GM12878 (cell line): ENCODE results near the gene ARHGAP6. TPM values are rescaled to one million over a fixed set of nuclear protein-coding genes. Genes with fewer than 3 reads are reported as not detected.
A peak's percentile ranks its signal among the peaks of the same experiment; 100 is the strongest.

Experiments used
- ATAC-seq: fragments of 200-7000 bp; cut with Tn5 transposase; 3 replicates; pipeline ENCODE4 v1.9.1; 2020; ENCODE audit warnings: mild to moderate bottlenecking, moderate library complexity
- BruUV-seq: library from RNA; stranded (reverse); fragments of 400-500 nt; replicated peaks from 2 replicates; lab custom pipeline; 2021; lab: Mats Ljungman, UMichigan
- CTCF ChIA-PET: fragments of 300-600 bp; sonication (Branson Sonifier 250); formaldehyde crosslinking; extraction: SDS; loops from one replicate; lab custom pipeline; 2021; ENCODE audit warnings: inconsistent platforms; lab: Yijun Ruan, JAX
- POLR2A ChIA-PET: fragments of 350-600 bp; formaldehyde crosslinking; extraction: SDS; loops from one replicate; lab custom pipeline; 2021; ENCODE audit warnings: inconsistent platforms; lab: Charles Lee
- RAD21 ChIA-PET: fragments of 300-600 bp; sonication (Branson Sonifier 250); formaldehyde crosslinking; loops from one replicate; lab custom pipeline; 2023; ENCODE audit warnings: antibody characterized with exemption; ENCODE audit not compliant: unreplicated experiment; lab: Charles Lee
- SMC1A ChIA-PET: fragments of 300-600 bp; sonication (Branson Sonifier 250); formaldehyde crosslinking; loops from one replicate; lab custom pipeline; 2023; ENCODE audit not compliant: unreplicated experiment, uncharacterized antibody; lab: Charles Lee
- DNase-seq: peaks from one replicate; pipeline ENCODE4 v3.0.0-alpha.2; 2011; ENCODE audit warnings: low read depth, low spot score
- FAIRE-seq: peaks from 3 replicates; lab custom pipeline; 2011; peaks lifted over from hg19 to GRCh38; lab: Jason Lieb, UNC
- H2AFZ ChIP-seq: 2 replicates; pipeline ENCODE4 v1.6.0; 2011; ENCODE audit warnings: low read depth, low read length, control low read depth; ENCODE audit not compliant: control insufficient read depth
- H3K27ac ChIP-seq: 2 replicates; pipeline ENCODE4 v1.5.1; 2011; ENCODE audit warnings: control low read depth; ENCODE audit not compliant: control insufficient read depth, insufficient read depth
- H3K27me3 ChIP-seq, 2 experiments: replicated peaks in 1 of 2; 2 replicates each; pipeline versions ENCODE4 v1.6.0 to v1.6.1; 2011; ENCODE audit warnings: low read length in 1 of 2; ENCODE audit not compliant: control insufficient read depth in 2 of 2, insufficient read depth in 2 of 2
- H3K36me3 ChIP-seq, 2 experiments: 2 replicates each; pipeline ENCODE4 v1.5.1; 2011; ENCODE audit warnings: low read length in 1 of 2; ENCODE audit not compliant: control insufficient read depth in 2 of 2, insufficient read depth in 2 of 2
- H3K4me1 ChIP-seq: 2 replicates; pipeline ENCODE4 v1.6.1; 2011; ENCODE audit warnings: mild to moderate bottlenecking, low read length, moderate library complexity, mixed read lengths; ENCODE audit not compliant: control insufficient read depth, insufficient read depth
- H3K4me2 ChIP-seq: 2 replicates; pipeline ENCODE4 v1.6.0; 2011; ENCODE audit warnings: control low read depth; ENCODE audit not compliant: control insufficient read depth, insufficient read depth
- H3K4me3 ChIP-seq: fragments of 200-600 bp; sonication (generic); 2 replicates; pipeline ENCODE4 v1.5.1; 2016
- H3K79me2 ChIP-seq: 2 replicates; pipeline ENCODE4 v1.6.0; 2011; ENCODE audit warnings: low read length; ENCODE audit not compliant: control insufficient read depth, insufficient read depth
- H3K9ac ChIP-seq: 2 replicates; pipeline ENCODE4 v1.8.0; 2011; ENCODE audit warnings: low read length, control low read depth, mixed read lengths; ENCODE audit not compliant: control insufficient read depth, insufficient read depth
- H3K9me3 ChIP-seq: replicated peaks from 3 replicates; pipeline ENCODE4 v1.5.1; 2011; ENCODE audit warnings: mild to moderate bottlenecking, low read length; ENCODE audit not compliant: control insufficient read depth, insufficient read depth
- H4K20me1 ChIP-seq: 2 replicates; pipeline ENCODE4 v1.6.0; 2011; ENCODE audit not compliant: control insufficient read depth, insufficient read depth
- CBX5 ChIP-seq: sonication (generic); IDR thresholded peaks from 2 replicates; pipeline ENCODE4 v1.6.1; 2016; ENCODE audit warnings: low read depth, moderate library complexity, mild to moderate bottlenecking, inconsistent platforms
- CHD4 ChIP-seq: fragments of 200-600 bp; sonication (generic); IDR thresholded peaks from 2 replicates; pipeline ENCODE4 v1.6.1; 2016; ENCODE audit warnings: mild to moderate bottlenecking
- CREM ChIP-seq: IDR thresholded peaks from 2 replicates; pipeline ENCODE4 v1.6.1; 2014; ENCODE audit warnings: antibody characterized with exemption, low read depth
- EZH2 ChIP-seq: IDR thresholded peaks from 2 replicates; pipeline ENCODE4 v1.6.1; 2012; ENCODE audit warnings: low read depth, mild to moderate bottlenecking, control low read depth, inconsistent platforms, low read length, borderline replicate concordance; ENCODE audit not compliant: control insufficient read depth
- FOS ChIP-seq: IDR thresholded peaks from 3 replicates; pipeline ENCODE4 v1.6.1; 2011; ENCODE audit warnings: borderline replicate concordance; ENCODE audit not compliant: insufficient read length; ENCODE audit errors: extremely low read depth
- HDGF ChIP-seq: fragments of 450-650 bp; IDR thresholded peaks from 2 replicates; pipeline ENCODE4 v1.6.1; 2016; ENCODE audit warnings: antibody characterized with exemption
- IRF5 ChIP-seq: fragments of 450-650 bp; IDR thresholded peaks from 2 replicates; pipeline ENCODE4 v1.6.1; 2017; ENCODE audit warnings: borderline replicate concordance
- JUNB ChIP-seq: IDR thresholded peaks from 2 replicates; pipeline ENCODE4 v1.6.1; 2016; ENCODE audit warnings: antibody characterized with exemption, mild to moderate bottlenecking
- JUND ChIP-seq: IDR thresholded peaks from 2 replicates; pipeline ENCODE4 v1.6.1; 2012; ENCODE audit warnings: low read depth, mild to moderate bottlenecking, low read length, improper control_type of control experiment, moderate library complexity
- POLR2AphosphoS2 ChIP-seq: IDR thresholded peaks from 2 replicates; pipeline ENCODE4 v1.6.1; 2011; ENCODE audit warnings: low read depth, mild to moderate bottlenecking, low read length, improper control_type of control experiment, moderate library complexity
- RCOR1 ChIP-seq: conservative IDR thresholded peaks from 2 replicates; pipeline ENCODE4 v1.6.1; 2012; ENCODE audit warnings: low read depth, low read length, improper control_type of control experiment
- SMAD1 ChIP-seq: fragments of 450-650 bp; IDR thresholded peaks from 2 replicates; pipeline ENCODE4 v1.6.1; 2018; ENCODE audit warnings: mild to moderate bottlenecking, low read depth; ENCODE audit not compliant: partially characterized antibody
- SMAD5 ChIP-seq: IDR thresholded peaks from 2 replicates; pipeline ENCODE4 v1.6.1; 2016; ENCODE audit warnings: antibody characterized with exemption, low read depth
- SUPT20H ChIP-seq: IDR thresholded peaks from 2 replicates; pipeline ENCODE4 v1.6.1; 2011; ENCODE audit warnings: low read depth, mild to moderate bottlenecking, low read length, moderate library complexity, borderline replicate concordance; ENCODE audit not compliant: control insufficient read depth
- TCF7 ChIP-seq: IDR thresholded peaks from 2 replicates; pipeline ENCODE4 v1.6.1; 2014; ENCODE audit warnings: antibody characterized with exemption, borderline replicate concordance
- ZNF24 ChIP-seq: fragments of 450-650 bp; IDR thresholded peaks from 2 replicates; pipeline ENCODE4 v1.6.1; 2017; ENCODE audit warnings: antibody characterized with exemption, mild to moderate bottlenecking
- WGBS: methylation state at CpG from one replicate; pipeline ENCODE4 v1.1.6; 2016; ENCODE audit warnings: low lambda C conversion rate; ENCODE audit not compliant: insufficient replicate concordance, insufficient coverage; ENCODE audit errors: missing lambda C conversion rate; 5-methylcytosine and 5-hydroxymethylcytosine counted together
- in situ Hi-C: fragments of 300-500 bp; cut with MboI; formaldehyde crosslinking; loops from 9 replicates; pipeline ENCODE4 v1.14.3; 2018; ENCODE audit warnings: mixed read lengths
- intact Hi-C: fragments of 100-400 bp; cut with micrococcal nuclease; formaldehyde crosslinking; loops from one replicate; pipeline ENCODE4 v1.14.2; 2022; ENCODE audit not compliant: unreplicated experiment
- polyA plus RNA-seq, 11 experiments: library from polyadenylated mRNA; depleted of rRNA in 4 of 11; unstranded in 6 of 11; stranded (reverse) in 5 of 11; fragments of >200 nt; fragmentation: Nextera tagmentation in 4 of 11; fragmentation: Illumina TruSeq in 1 of 11; extraction: Ambion mirVana in 4 of 11; extraction: Trizol in 1 of 11; gene quantifications; 1 replicate in 1 of 11; 2 replicates in 10 of 11; pipeline versions ENCODE4 v1.2.1 to v1.2.3, GENCODE V29; 2011 to 2016; ENCODE audit warnings: inconsistent platforms in 2 of 11, missing spikeins in 2 of 11, low read depth in 1 of 11
- total RNA-seq, 4 experiments: library from RNA; depleted of rRNA in 3 of 4; stranded (reverse); fragments of >200 nt in 3 of 4; fragmentation: Illumina TruSeq in 1 of 4; extraction: Trizol in 1 of 4; gene quantifications; 2 replicates each; pipeline versions ENCODE4 v1.2.1 to v1.2.3, GENCODE V29; 2013 to 2021
- TF ChIP-seq, protein P1 (sequence below): IDR thresholded peaks from 2 replicates; pipeline ENCODE4 v1.6.1; 2012; ENCODE audit warnings: low read length, inconsistent platforms

ARHGAP6 gene
- total and polyA plus RNA-seq, 10 of the 15 experiments (the other 5 are each of a cell fraction or from before 2014, with no cell fraction given), result 0.20 to 1.8 (median 0.76) TPM

DNA sequence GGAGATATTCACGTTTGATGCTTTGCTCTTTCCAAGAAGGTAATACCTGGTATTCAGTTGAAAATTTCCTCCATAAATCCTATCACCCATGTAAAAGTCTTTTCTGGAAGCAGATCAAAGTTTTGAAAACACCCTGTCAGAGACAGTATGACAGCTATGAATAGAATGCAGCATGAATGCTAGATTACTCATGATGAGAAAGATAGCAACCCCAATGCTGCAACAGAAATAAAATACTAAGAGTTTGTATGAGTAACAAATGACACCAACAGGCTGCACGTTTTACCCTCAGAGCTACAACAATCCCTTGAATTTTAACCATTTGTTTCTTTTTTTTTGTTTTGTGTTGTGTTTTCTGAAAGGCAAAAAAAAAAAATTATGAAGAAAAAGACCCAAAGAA lies 108.6 kb downstream of the ARHGAP6 start:
- H3K4me3 ChIP-seq, result no peak overlapping the region
- H3K27me3 ChIP-seq, result no peaks in the 10 kb centered on the region
- no peak for TF ChIP-seq TCF7
- no peak for TF ChIP-seq JUND
- TF ChIP-seq SMAD5, result no peak
- TF ChIP-seq FOS, result no peak
- H3K9me3 ChIP-seq, result no peaks in the 10 kb centered on the region
- WGBS, result 8% methylated on average over 2 of the region's 2 CpGs
- FAIRE-seq (no peak), DNase-seq (no peak), ATAC-seq (peak; percentile 49)
- RAD21 ChIA-PET, result interaction anchor here (1.2 kb wide), 1 partner anchor 16 kb away, joined by 3 read pairs; no protein-coding TSS in a partner anchor
- BruUV-seq, result no TSS peak
- H3K36me3 ChIP-seq, result no peaks in the 10 kb centered on the region
- POLR2A ChIA-PET, result no interaction called here
- H3K27ac ChIP-seq, result no peak overlapping the region
- intact Hi-C loops, result no loop called here
- no peak overlapping the region for H3K9ac ChIP-seq
- H4K20me1 ChIP-seq, result no peaks in the 10 kb centered on the region
- no peak overlapping the region for H3K4me2 ChIP-seq
- CTCF ChIA-PET, result interaction anchor here (0.7 to 2.1 kb wide), 4 partner anchors 10 to 50 kb away, joined by 3 to 7 read pairs (median 4); no protein-coding TSS in a partner anchor
- H2AFZ ChIP-seq, result no peak overlapping the region
- H3K79me2 ChIP-seq, result no peaks in the 10 kb centered on the region
- in situ Hi-C loops, result no loop called here
- H3K4me1 ChIP-seq, result no peaks in the 10 kb centered on the region
- SMC1A ChIA-PET, result interaction anchor here (0.7 to 2.6 kb wide), 7 partner anchors 17 to 496 kb away, joined by 3 to 14 read pairs (median 3); no protein-coding TSS in a partner anchor

GRCh38 chrX:11555759-11556158 lies 110.0 kb downstream of the ARHGAP6 start:
- SMC1A ChIA-PET, result interaction anchor here (0.9 kb wide), 1 partner anchor 51 kb away, joined by 3 read pairs; no protein-coding TSS in a partner anchor
- Histone ChIP-seq H3K79me2 (no peaks in the 10 kb centered on the region), H4K20me1 (no peaks in the 10 kb centered on the region), H3K4me1 (no peaks in the 10 kb centered on the region), H3K27ac (no peak overlapping the region), H3K9me3 (no peaks in the 10 kb centered on the region), H3K4me3 (no peak overlapping the region), H3K4me2 (no peak overlapping the region), H3K36me3 (no peaks in the 10 kb centered on the region), H3K9ac (no peak overlapping the region), H2AFZ (no peak overlapping the region), H3K27me3 (no peaks in the 10 kb centered on the region)
- ATAC-seq, result 0 out of 3 replicates have a peak, but pooled peaks have one; percentile 23
- in situ Hi-C loops, result no loop called here
- no peak for DNase-seq
- no TSS peak for BruUV-seq
- intact Hi-C loops, result no loop called here
- CTCF ChIA-PET, result no interaction called here
- RAD21 ChIA-PET, result no interaction called here
- POLR2A ChIA-PET, result interaction anchor here (0.6 kb wide), 1 partner anchor 14 kb away, joined by 3 read pairs; no protein-coding TSS in a partner anchor
- 38% methylated on average over 5 of the region's 5 CpGs for WGBS
- FAIRE-seq, result no peak
- TF ChIP-seq SUPT20H, result no peak
- no peak for TF ChIP-seq CBX5
- no peak for TF ChIP-seq POLR2AphosphoS2
- TF ChIP-seq, protein P1, sequence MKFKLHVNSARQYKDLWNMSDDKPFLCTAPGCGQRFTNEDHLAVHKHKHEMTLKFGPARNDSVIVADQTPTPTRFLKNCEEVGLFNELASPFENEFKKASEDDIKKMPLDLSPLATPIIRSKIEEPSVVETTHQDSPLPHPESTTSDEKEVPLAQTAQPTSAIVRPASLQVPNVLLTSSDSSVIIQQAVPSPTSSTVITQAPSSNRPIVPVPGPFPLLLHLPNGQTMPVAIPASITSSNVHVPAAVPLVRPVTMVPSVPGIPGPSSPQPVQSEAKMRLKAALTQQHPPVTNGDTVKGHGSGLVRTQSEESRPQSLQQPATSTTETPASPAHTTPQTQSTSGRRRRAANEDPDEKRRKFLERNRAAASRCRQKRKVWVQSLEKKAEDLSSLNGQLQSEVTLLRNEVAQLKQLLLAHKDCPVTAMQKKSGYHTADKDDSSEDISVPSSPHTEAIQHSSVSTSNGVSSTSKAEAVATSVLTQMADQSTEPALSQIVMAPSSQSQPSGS, result no peak
- no peak for TF ChIP-seq IRF5
- TF ChIP-seq CHD4, result no peak
- TF ChIP-seq JUNB, result no peak
- TF ChIP-seq RCOR1, result no peak
- TF ChIP-seq EZH2, result no peak
- TF ChIP-seq HDGF, result no peak
- no peak for TF ChIP-seq SMAD1
- no peak for TF ChIP-seq ZNF24
- TF ChIP-seq CREM, result no peak
